GM03348 (cell line): ENCODE results near the gene LIMCH1.
A peak's percentile ranks its signal among the peaks of the same experiment; 100 is the strongest.
"Not testable (repeated sequence)": the region's sequence is repeated elsewhere in the genome, so short reads cannot be mapped to it uniquely, and the experiment has no call there.

Experiments used
- DNase-seq: peaks from one replicate; pipeline ENCODE4 v3.0.0; 2012; ENCODE audit warnings: low spot score

The LIMCH1 gene, protein sequence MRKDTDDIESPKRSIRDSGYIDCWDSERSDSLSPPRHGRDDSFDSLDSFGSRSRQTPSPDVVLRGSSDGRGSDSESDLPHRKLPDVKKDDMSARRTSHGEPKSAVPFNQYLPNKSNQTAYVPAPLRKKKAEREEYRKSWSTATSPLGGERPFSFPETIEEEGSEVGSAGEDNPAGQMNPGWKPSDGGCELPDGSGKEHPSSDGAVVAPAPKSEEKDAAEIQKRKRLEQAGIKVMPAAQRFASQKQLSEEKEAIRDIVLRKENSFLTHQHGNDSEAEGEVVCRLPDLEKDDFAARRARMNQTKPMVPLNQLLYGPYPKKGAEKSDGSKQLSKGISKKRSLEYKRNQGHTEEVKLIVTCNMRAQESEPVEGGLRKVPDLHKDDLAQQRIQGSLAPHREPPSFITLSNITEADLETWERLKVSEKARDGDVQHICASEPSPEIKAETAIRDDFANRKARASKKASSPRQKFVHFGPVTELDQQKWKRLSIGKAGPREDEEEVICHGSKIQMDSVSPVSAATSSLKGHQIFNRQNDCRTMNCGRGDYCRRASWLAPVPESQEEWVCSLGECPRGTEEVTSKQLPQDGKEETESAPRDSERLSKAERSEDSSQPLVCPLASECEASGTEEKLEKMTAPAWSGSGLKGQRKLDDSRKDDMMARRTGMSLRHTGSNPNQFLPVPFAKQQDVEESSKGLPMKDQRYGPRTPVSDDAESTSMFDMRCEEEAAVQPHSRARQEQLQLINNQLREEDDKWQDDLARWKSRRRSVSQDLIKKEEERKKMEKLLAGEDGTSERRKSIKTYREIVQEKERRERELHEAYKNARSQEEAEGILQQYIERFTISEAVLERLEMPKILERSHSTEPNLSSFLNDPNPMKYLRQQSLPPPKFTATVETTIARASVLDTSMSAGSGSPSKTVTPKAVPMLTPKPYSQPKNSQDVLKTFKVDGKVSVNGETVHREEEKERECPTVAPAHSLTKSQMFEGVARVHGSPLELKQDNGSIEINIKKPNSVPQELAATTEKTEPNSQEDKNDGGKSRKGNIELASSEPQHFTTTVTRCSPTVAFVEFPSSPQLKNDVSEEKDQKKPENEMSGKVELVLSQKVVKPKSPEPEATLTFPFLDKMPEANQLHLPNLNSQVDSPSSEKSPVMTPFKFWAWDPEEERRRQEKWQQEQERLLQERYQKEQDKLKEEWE (N-terminal part only)

DNA sequence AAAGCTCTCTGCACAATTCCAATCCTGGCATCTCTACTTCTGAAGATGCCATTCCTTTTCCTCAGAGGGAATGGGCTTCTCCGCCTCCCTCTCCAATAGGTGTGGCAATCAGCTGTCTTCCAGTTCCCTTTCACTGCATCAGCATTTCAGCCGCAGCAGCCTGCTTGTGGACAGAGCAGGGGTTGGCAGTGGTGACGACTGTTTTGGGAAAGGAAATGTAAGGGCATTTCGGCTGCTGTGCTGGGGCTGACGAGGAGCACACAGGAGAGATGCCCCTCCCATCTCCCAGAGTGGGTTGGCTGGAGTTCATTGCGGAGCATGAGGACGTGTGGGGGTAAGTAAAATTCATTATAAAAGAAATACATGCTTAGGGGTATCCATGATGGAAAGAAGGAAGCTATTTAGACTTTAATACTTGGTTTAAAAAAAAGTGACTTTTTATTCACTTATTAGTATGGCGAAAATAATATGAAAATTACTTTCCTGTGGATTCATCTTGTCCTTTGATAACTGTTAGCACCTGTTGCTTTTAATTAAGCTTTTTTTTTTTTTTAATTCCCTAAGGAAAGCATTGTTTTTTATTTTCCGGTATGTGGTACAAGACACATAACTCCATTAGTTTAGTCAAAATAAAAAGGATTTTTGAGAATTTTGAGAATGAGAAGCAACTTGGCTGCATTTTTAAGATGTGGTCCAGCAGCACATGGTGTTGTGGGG, at the start of gene LIMCH1:
Gene LIMCH1 (plus strand): TSS at position 141 of the 717 bp plus-strand sequence. CDS start 67,839 bp downstream, outside the sequence.
- peak; percentile 52 for DNase-seq

DNA sequence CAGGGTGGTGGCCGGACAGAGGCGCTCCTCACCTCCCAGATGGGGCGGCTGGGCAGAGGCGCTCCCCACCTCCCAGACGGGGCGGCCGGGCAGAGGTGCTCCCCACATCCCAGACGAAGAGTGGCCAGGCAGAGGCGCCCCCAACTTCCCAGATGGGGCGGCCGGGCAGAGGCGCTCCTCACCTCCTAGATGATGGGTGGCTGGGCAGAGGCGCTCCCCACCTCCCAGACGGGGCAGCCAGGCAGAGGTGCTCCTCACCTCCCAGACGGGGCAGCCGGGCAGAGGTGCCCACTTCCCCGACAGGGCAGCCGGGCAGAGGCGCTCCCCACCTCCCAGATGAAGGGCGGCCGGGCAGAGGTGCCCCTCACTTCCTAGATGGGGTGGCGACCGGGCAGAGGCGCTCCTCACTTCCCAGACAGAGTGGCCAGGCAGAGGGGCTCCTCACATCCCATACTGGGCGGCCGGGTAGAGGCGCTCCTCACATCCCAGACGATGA, 46.8 kb upstream of the LIMCH1 start:
- DNase-seq = not testable (repeated sequence)

DNA sequence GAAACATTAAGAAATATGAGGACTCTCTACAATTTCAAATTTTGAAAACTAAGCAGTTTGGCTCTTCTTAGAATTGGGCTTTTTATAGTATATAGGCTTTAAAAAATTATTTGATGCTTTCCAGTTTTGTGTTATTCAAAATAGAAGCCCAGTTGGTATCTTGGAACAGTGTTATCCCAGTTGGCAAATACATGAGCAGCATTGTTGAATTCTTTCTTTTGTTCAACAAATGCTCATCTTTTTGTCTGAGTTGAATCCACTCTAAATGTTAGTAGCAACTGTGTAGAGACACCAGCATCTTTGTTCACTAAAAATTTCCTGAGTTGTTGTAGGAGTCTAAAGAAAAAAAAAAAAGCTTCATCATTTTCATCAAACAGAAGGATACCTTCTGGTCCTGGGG, 41.0 kb upstream of the LIMCH1 start:
- DNase-seq = no peak

DNA sequence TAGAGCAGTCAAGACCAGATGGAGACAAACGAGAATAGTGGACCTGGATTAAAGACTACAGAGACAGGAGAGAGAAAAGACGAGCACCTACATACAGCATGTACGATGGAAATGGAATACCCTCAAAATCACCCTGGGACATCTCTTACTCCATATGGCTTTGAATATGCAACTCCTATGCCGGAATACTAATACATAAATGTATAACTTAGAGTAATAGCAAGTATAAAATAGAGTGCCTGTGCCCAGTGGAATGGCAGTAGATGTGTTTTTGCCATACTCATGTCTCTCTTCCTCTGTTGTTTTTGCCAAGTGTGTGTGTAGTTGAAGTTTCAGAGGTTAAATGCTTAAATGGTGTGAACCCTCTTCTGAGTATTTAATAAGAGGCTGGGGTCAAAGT, 39.8 kb upstream of the LIMCH1 start:
- no peak for DNase-seq

DNA sequence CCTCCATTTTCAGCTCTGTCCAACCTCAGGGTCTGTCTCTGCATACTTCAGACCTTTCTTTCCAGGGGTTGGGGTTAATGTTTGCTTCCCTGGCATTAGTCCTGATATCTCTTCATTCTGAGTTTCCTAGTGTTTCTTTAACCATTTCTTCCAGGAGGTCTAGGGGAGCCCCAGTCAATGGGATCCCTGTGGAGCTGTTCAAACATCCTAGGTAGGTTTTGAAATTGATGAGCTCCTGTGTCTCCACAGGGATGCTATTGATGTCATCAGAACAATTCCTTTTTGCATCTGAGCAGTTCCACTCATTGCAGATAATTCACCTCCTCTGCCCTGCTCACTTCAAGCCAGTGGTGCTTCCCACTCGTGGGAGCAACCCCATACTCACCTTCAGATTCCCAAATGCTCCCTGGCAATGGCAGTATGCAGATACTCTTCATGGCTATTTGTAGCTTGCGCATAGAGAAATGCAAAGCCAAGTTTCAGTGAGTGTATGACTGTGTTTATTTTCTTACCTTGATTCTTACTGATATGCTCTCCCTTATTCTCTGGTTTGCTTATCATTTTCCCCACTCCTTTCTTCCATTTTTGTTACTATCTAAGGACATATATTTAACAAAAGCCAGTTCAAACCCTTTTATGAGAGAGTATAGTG, 33.7 kb upstream of the LIMCH1 start:
- DNase-seq = no peak

DNA sequence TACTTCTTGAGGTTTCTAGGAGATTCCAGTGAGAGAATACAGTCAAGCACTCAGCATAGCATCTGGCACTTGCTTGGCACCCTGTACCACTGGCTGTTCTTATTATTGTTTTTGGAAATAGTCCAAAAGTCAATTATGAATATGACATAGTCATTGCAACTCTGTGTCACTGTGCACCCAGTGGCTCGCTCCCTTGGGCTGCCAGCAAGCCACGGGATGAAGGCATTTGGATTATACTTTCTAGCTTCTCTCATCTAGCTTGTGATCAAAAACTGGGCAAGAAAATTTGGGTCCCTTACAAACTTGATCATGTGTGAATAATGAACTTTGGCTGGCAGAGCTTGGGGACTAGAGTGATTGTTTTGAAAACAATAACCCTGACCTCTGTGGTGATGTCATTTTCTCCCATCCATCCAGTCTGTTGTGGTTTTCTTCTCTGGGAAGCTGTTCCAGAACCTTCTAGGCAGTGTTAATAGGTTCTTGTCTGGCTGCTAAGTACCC, 32.7 kb upstream of the LIMCH1 start:
- peak; percentile 38 for DNase-seq

DNA sequence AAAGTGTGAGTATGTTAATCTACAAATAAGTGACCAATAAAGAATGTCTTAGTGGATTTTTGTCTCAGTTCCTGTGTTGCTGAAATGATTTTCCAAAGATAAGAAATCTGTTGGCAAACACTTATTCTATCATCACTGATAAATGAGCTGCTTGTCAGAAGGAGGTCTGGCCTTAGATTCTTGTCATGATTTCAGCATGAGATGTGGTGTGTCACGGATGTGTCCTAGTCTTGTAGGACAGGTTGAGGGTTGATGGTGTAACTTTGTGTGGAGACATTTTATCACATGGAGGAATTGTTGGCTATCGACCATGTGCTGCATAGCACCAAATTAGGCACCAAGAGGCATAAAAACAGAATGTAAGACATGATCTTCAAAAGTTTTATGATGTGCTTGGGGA, 31.8 kb upstream of the LIMCH1 start:
- DNase-seq = peak; percentile 37

DNA sequence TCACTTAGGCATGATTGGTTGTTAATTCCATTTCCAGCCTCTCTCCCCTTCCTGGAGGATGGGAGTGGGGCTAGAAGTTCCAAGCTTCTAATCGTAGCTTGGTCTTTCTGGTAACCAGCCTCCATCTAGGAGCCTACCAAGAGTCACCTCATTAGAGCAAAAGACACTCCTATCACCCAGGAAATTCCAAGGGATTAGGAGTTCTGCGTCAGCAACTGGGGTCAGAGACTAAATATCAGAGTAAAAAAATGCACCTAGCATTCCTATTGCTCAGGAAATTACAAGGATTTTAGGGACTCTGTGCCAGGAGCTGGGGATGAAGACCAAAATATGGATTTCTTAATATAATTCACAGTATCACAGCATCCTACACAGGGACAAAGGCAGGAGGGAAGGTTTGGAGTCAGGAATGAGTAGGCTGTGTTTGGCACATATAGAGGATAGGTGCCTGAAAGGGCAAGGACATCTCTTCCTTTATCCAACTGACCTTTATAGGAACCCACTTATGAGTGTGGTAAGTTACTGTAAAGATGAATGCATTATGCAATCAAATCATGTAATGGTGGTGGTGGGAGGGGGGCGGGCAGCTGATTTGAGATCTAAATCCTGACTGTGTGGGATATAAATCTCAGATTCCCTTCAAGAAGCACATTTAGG, 30.5 kb upstream of the LIMCH1 start:
- peak; percentile 26 for DNase-seq

DNA sequence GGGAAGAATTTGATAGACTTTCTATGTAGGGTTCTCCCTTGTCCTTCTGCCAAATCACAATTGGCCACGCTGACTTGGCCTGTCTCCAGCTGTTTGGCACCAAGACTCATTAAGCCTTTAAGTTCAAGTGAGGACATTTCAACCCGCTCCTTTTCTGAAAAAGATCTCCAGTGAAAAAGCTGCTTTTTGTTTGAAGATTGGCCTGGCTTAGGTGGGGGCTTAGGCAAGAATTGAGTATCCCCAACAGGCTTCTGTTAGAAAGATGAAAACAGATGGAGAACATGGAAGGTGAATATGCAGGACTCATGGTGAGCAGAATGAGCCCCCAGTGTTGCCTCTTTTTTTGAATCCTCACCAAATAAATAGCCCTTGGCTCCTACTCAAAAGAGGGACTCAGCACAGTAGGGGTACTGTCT, 28.5 kb upstream of the LIMCH1 start:
- no peak for DNase-seq

DNA sequence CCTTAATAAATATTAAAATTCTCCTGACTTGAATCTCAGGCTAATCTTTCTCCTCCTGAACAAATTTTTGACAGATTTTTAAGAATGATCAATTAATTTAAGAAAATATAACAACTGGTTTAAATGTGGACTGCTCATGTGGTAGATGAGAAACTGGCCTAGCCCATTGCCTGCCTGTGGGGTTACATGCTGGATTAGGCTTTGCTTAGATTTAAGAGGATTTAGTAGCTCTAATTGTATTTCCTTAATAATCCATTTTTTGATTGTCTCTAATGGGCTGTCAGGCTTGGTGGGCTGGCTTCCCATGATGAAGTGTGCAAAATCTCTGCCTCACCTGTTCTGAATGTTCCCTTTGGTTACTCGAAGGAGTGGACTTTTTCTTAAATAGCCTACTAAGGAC, 27.8 kb upstream of the LIMCH1 start:
- DNase-seq = no peak

DNA sequence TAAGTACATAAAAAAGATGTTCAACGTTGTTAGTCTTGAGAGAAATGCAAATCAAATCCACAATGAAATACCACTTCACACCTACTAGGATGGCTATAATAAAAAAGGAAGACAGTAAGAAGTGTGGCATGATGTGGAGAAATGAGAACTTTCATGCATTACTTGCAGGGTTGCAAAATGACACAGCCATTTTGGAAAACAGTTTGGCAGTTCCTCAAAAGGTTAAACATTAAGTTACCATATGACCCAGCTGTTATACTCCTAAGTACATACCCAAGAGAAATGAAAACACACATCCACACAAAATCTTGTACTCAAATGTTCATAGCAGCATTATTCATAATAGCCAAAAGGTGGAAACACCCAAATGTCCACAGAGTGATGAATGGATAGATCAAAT, 25.8 kb upstream of the LIMCH1 start:
- DNase-seq = no peak

DNA sequence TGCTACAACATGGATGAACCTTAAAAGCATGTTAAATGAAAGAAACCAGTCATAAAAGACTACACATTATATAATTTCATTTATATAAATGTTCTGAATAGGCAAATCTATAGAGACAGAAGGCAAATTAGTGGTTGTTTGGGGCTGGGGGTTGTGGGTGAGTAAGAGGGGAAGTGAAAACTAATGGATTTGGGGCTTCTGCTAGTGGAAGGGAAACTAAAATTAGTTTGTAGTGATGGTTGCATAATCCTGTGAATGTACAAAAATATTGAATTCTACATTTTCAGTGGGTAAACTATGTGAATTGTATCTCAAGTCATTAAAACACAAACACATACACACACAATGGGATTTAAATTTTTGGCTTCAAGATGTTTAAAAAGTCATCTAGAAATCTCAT, 25.4 kb upstream of the LIMCH1 start:
- no peak for DNase-seq

DNA sequence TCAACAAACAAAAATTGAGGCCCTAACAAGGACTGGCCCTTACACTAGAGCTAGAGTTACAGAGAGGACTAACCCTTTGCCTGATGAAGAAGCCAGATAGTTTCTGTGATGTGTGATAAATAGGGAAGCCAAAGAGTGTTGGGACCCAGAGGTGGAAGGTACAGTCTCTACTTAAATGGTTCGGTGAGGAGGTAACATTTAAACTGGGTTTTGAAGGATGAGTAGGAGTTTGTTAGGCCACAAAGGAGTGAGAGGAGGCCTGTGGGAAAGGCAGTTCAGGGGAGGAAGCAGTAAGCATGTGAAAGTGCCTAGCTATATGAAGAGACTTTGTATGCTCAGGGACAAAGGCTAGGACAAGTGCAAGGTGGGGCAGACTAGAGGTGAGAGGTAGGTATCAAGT, 23.8 kb upstream of the LIMCH1 start:
- DNase-seq = no peak

DNA sequence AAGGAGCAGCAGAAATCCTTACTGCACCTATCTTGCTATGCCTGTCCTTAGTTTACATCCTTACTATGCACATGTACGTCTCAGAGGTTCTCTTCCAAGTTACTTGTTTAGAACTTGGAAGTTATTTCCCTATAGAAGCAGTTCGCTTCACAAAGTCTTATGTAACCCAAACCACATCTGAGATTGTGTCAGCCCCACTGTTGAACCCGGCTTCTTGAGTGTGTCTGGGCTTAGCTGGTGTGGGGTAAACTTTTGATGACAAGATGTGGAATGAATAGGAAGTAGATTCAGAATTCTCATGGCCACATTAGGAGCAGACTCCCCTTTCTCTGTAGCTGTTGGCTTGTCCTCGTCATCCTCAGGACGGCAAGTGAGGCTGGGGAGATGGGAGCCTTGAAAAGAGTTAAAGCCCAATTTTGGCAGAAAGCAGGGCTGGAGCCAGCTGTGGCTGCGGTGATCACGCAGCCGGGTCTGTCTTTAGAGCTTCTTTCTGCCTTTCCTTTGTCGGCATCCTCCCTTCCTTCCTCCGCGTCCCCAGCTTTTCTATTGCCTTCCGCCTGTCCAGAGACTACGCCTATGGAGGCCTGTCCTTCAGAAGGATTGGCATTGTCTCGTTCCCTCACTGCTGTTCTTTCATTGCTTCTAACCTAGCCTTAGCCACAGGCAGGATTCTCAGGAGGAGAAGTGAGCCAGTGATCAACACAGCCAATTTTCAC, 23.0 kb upstream of the LIMCH1 start:
- no peak for DNase-seq

DNA sequence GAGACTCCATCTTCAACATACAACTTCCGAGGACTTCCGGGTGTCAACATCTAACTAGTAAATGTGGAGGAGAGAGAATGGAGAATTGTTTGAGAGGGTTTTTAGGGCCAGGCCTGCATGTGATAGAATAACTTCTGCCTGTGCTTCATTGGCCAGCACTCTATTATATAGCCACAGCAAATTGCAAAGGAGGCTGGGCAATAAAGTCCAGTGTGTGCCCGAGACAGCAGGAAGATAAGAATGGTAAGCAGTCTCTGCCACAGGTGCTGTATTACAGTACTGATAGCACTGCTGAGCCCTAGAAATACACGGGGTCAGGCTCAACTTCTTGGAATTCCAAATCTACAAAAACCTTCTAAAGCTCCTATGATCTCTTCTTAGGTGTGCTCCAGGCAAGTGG, 20.8 kb upstream of the LIMCH1 start:
- no peak for DNase-seq

DNA sequence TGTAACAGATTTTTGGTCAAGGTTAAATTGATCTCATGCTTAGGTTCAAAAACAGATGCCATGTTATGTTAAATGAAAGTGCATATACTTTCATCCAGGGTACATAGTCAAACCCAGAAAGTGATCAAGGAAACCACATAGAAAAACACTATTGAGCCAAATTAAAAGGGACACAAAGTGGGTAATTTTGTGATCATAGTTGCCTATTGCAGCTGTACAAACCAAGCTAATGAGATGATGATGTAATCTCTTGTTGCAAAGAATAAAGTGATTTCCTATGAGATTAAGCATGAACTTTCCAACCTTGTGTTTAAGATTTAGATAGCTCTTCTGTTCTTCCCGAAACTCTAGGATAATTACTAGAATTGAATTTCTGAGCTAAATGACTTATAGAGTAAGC, 20.2 kb upstream of the LIMCH1 start:
- DNase-seq = no peak

DNA sequence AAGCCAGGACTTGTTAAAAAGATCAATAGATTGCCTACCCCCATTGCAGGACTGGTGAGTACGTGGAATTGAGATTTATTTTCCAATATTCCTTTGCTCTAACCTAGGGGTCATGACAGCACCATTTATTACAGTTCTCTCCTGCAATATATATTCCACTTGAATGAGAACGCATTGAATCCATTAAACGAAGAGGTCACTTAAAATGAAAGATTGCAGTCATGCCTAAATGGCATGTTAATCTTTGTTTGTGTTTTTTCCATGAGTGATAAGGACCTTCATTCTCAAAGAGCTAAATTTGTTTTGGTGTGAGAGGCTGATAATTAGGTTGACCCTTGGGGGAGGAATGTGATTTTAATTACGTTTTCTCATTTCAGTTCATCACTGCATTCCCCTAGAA, 13.5 kb upstream of the LIMCH1 start:
- DNase-seq = no peak

DNA sequence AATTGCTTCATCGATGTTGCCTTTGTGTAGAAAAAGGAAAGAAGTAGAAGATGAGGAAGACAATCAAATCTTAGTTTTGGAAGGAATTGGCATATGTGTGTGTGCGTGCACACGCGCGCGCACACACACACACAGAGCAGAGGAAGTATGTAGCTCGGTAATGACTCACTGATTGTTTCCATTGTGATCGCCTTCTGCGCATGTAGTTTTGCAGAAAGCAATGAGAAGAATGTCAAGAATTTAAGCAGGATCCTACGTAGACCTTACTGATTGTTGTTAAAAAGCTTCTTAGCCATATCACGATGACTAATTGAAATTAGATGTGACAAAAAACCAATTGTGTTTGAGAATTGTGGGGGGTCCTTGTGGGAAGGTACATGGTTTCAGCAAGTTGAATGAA, 12.8 kb upstream of the LIMCH1 start:
- DNase-seq = no peak

DNA sequence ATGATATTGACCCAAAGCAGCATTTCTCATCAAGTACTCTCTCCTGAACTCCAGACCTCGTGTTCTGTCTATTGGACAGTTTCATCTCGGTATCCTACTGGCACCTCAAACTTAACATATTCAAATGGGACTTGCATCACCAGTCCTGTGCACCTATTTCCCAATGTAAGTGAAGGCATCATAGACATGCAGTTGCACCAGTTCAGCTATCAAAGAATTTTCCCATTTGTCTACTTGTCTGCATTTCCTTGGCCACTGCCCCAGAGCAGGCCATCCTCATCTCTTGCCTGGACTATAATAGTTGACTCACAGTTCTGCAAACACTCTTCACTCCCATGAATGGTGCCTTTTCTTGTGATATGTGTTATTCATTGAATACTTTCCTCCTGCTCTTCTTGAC, 11.3 kb upstream of the LIMCH1 start:
- DNase-seq = no peak
